ENCODE data around the gene ADIRF.
"Not testable (repeated sequence)": the region's sequence is repeated elsewhere in the genome, so short reads cannot be mapped to it uniquely, and the experiment has no call there.

The ADIRF gene

DNA sequence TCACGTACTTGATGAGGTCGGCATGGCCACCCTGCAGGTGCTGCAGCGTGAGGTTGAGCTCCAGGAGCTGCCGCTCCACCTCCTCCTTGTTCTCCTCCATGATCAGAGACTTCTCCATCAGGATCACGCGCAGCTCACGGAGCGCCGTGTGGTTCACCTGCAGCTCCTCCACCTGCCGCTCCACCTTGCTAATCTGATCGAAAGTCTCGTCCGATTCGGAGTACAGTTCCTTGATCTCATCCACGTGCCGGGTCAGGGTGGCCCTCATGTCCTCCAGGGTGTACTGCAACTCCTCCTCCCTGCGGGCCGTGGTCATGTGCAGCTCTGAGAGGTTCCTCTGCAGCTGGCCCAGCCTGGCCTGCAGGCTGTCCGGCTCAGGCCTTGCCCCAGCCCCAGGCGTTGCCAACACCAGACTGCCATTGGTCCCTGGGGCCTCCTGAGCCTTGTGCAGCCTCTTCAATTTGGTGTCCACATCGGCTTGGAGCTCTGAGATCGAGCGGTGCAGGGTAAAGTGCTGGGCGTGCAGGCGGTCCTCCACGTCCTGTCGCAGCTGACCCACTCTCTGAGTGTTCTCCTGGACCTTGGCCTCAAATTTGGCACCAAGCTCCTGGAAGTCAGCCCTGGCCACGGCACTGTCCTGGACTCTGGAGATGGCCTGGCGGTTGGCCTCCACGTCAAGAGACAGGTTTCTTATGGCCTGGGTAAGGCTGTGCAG lies 24.8 kb upstream of the ADIRF start:
- no peak overlapping the region for H3K27ac ChIP-seq
- TF ChIP-seq, protein P1, sequence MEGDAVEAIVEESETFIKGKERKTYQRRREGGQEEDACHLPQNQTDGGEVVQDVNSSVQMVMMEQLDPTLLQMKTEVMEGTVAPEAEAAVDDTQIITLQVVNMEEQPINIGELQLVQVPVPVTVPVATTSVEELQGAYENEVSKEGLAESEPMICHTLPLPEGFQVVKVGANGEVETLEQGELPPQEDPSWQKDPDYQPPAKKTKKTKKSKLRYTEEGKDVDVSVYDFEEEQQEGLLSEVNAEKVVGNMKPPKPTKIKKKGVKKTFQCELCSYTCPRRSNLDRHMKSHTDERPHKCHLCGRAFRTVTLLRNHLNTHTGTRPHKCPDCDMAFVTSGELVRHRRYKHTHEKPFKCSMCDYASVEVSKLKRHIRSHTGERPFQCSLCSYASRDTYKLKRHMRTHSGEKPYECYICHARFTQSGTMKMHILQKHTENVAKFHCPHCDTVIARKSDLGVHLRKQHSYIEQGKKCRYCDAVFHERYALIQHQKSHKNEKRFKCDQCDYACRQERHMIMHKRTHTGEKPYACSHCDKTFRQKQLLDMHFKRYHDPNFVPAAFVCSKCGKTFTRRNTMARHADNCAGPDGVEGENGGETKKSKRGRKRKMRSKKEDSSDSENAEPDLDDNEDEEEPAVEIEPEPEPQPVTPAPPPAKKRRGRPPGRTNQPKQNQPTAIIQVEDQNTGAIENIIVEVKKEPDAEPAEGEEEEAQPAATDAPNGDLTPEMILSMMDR (conservative IDR thresholded peaks at IDR 0.05): no peak
- no peak for TF ChIP-seq ZFX (IDR thresholded peaks at IDR 0.05)

DNA sequence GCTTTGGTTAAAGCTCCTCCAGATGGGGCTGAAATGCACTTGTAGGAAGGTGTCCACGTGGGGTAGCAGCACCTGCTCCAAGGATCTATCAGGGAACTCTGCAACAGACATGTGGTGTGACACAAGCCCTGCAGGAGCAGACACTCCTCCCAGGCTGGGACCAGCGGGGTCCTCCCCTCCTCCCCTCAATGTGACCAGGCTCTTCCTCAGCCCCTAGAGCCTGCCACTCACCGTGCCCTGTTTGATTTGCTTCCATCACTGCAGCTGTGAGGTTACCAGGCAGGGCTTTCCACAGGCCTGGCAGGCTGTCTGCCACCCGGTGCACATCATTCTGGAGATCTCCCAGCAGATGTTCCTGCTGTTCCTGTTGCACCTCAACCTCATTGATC lies 24.3 kb upstream of the ADIRF start:
- no peak overlapping the region for H3K27ac ChIP-seq
- no peak for TF ChIP-seq ZFX (IDR thresholded peaks at IDR 0.05)
- TF ChIP-seq, protein P1 (conservative IDR thresholded peaks at IDR 0.05): no peak

DNA sequence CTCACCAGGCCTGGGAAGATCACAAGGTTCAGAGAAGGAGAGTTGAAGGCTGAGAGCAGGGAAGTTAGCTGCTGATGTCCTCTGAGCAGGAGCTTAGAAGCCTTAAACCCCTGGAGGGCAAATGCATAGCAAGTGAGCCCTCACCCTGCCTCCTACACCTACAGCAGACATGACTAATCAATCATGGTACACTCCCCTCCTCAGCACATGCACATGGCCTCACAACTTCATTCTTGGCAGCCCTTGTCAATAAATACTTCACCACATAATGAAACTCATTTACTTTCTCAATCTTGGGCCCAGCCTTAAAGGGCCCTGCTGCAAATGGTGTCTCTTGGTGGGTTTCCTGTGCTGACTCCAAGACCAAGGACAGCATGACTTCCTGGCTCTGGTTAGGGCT lies 23.8 kb upstream of the ADIRF start:
- no peak for TF ChIP-seq ZFX (IDR thresholded peaks at IDR 0.05)
- TF ChIP-seq, protein P1 (conservative IDR thresholded peaks at IDR 0.05): no peak
- H3K27ac ChIP-seq: no peak overlapping the region

DNA sequence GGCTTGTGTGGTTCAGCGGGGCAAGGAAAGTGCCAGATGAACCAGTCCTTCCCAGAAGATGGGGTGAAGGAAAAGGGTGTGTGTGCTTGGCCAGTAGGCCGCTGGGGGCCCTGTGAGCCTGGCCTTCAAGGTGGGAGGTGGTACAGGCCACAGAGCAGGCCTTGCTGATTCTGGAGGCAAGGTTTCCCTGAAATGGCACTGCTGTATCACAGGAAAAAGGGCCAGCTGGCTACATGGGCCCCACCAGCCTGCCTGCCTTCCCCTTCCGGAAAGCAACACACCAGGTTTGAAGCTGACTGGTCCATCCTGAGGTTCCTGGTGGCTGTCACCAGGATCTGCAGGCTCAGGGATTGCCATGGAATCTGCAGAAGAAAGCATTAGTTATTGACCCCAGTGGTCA lies 23.4 kb upstream of the ADIRF start:
- TF ChIP-seq, protein P1 (conservative IDR thresholded peaks at IDR 0.05): no peak
- TF ChIP-seq ZFX (IDR thresholded peaks at IDR 0.05): no peak
- no peak overlapping the region for H3K27ac ChIP-seq

DNA sequence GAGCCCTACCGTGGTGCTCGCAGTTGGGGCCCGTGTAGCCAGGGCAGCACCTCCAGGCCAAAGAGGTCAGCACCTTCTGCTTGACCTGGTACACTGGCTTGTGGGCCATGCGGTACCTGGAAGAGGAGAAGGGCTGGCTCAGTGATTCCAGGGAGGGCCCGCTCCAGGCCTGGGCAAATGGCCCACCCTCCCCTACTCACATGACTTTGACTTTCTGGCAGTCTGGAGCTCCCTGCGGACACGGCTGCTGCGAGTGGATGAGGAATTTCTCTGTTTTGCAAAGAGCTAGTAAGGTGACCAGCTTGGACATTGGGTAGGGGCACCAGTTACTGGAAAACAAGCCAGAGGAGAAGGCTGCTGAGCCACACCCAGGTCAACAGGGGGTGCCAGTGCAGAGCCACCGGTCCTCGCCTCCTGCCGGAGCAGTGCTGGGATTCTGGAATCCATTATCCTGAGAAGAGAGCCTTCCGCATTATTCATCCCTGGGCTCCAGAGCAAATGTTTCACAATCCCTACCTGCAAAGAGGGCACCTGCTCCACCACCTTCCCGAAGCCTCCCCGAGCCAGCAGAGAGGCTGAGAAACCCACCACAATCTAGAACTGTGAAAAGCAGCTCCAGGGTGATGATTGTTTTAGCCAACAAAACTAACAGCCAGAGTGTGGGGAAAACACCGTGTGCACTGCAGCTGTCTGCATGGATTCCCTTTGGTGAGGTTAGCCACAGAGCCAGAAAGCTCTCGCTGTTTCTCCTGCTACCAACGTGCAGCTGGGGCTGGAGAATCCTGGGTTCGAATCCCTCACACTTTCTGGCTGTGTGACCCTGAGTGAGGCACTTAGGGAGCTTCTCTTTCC lies 22.7 kb upstream of the ADIRF start:
- no peak overlapping the region for H3K27ac ChIP-seq
- TF ChIP-seq, protein P1 (conservative IDR thresholded peaks at IDR 0.05): no peak

DNA sequence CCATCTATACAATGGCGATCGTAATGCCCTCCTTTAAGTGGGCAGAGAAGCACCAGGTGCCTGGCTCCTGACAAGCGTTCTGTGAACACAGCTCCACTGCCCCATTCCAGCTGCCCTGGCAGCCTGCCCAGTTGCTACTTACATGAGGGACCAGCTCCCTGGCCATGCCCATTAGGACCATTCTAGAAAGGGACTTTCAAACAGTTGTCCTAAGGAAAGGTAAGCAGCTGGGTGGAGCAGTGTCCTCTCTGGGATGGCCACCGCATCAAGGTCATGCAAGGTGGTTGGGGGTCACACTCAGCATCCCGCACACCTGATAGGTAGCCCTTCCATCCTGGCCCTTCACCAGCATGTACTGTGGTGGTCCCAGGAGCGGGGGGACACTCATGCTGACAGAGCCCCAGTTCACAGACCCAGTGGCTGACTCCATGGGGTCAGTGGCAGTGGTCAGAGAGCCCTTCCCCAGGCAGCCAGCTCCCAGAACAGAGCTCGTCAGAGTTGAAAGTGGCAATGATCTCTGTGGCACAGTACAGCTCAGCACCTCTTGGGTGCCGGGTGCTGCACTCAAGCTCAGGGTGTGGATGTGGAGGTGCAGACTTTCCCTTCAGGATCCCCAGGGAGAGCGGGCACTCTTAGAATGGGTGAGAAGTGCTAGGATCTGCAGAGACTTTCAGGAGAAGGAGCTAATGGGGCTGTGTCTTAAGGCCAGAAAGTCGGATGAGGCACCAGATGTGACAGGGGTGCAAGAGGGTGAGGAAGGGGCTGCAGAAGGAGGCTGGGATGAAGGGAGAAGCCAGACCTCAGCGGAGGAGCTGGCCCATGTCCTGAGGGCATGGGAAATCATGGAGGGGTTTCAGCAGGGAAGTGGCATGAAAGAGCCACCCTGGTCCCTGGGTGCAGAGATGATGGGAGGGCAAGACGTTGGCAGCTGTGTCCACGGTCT lies 21.8 kb upstream of the ADIRF start:
- H3K27ac ChIP-seq: no peak overlapping the region
- no peak for TF ChIP-seq ZFX (IDR thresholded peaks at IDR 0.05)
- TF ChIP-seq, protein P1 (conservative IDR thresholded peaks at IDR 0.05): no peak

DNA sequence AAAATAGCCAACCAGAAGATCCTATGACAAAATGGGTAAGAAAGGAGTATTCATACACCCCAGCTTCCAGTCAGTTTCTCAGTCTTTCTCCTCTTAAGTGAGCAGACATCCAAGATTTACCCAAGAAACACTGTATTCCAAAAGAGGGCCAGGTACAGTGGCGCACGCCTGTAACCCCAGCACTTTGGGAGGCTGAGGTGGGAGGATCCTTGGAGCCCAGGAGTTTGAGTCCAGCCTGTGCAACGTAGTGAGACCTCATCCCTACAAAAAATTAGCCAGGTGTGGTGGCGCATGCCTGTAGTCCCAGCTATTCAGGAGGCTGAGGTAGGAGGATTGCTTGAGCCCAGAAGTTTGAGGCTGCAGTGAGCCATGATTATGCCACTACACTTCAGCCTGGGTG lies 20.5 kb upstream of the ADIRF start:
- not testable (repeated sequence) for H3K27ac ChIP-seq
